ENCODE data around the gene CEP70. TPM values are rescaled to one million over a fixed set of nuclear protein-coding genes. Genes with fewer than 3 reads are reported as not detected.
"Not testable (repeated sequence)": the region's sequence is repeated elsewhere in the genome, so short reads cannot be mapped to it uniquely, and the experiment has no call there.

The CEP70 gene
- total and polyA plus RNA-seq, 2 donors: 21.6 to 70.0 TPM

DNA sequence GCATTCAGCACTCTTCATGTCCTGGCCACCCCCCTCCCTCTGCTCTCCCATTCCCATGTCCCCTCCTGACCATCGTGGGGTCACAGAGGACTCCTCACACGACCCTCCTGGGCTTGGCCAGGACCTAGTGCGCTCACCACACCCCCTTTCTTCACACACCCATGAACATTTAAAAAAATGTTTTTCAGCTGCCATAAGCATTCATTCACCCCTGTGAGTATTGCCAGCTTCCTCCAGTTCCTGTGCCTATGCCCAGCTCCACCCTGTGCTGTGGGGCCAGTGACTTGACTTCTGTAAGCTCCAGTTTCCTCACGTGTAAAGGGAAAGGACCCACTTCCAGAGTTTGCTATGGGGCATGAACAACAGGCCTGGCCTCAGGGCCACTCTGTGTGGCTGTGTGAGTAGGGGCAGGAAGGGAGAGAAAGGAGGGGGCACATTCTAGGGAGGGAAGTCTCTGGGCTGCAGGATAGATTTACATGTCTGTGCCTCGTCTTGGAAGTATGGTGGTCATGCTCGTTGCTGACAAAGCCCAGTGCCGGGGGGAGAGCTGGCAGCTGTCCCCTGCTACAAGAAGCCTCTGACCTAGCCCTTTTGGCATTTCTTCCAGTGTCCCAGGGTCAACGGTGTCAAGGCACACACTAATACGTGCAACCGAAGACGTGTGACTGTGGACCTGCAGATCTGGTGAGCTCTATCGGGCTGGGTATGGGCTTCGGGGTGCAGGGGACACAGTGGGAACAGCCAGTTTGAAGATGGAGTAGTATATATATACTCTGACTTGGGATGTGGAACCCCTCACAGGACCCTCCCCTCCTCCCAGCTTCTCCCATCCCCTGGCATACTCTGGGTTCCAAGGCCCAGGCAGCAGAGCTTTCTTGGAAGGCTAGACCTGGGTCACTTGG lies 136.8 kb downstream of the CEP70 start:
- 92% methylated on average over 13 of the region's 13 CpGs for WGBS
- Histone ChIP-seq H3K4me3 (ENCODE audit: low read length in 2 of 2) (no peak overlapping the region), H3K27ac (ENCODE audit: low read depth in 1 of 2, low read length in 1 of 2) (no peak overlapping the region), H3K4me1 (ENCODE audit: control insufficient read depth in 2 of 2, insufficient read depth in 2 of 2, low read length in 2 of 2) (no peaks in the 10 kb centered on the region), H3K27me3 (ENCODE audit: control insufficient read depth in 2 of 2, insufficient read depth in 1 of 2, low read length in 1 of 2) (no peaks in the 10 kb centered on the region), H3K9me3 (ENCODE audit: control insufficient read depth in 2 of 2, insufficient read depth in 1 of 2, low read length in 1 of 2) (no peaks in the 10 kb centered on the region), H3K36me3 (ENCODE audit: control insufficient read depth in 2 of 2, insufficient read depth in 2 of 2, low read length in 1 of 2) (no peaks in the 10 kb centered on the region)
- no peak for DNase-seq (ENCODE audit: low read depth in 6 of 9, low spot score in 9 of 9)

DNA sequence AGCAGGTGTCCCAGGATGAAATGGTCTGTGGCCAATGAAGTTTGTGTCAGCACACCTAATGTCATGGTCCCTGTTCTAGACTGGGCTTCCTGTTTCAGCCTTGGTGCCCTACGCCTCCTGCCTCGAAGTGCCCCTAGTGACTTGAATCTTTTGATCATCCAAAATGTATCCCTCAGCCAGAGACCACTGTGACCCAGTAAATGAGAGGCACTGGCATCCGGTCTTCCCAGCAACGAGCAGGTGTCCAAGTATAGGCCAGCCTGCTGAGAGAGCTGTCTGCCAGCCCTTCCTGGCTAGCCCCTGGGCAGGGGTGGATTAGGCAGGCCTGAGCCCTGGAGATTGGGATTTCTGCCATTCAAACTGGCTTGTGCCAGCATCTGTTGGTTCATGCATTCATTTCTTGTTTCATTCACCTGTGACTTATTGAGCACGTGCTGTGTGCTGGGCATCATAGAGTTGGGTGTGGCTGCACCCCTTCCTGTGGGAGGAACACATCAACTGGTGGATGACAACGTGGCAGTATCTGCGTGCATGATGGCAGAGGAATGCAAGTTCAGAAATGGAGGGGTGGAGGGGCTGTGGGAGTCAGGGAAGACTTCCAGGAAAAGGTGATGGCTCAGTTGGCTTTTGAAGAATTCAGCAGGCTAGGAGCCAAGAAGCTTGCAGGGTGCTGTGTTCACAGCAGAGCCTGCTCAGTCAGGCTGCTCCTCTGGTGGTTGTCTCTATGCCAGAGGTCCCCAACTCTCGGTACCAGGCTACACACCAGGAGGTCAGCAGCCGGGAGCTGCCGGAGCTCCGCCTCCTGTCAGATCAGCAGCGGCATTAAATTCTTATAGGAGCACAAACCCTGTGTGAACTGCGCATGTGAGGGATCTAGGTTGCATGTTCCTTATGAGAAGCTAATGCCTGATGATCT lies 138.0 kb downstream of the CEP70 start:
- no peak overlapping the region for H3K4me3 ChIP-seq (ENCODE audit: low read length in 2 of 2)
- no peaks in the 10 kb centered on the region for H3K9me3 ChIP-seq (ENCODE audit: control insufficient read depth in 2 of 2, insufficient read depth in 1 of 2, low read length in 1 of 2)
- WGBS: 93% methylated on average over 13 of the region's 13 CpGs
- no peak for DNase-seq (ENCODE audit: low read depth in 6 of 9, low spot score in 9 of 9)
- H3K36me3 ChIP-seq (ENCODE audit: control insufficient read depth in 2 of 2, insufficient read depth in 2 of 2, low read length in 1 of 2): no peaks in the 10 kb centered on the region
- H3K4me1 ChIP-seq (ENCODE audit: control insufficient read depth in 2 of 2, insufficient read depth in 2 of 2, low read length in 2 of 2): no peaks in the 10 kb centered on the region
- no peaks in the 10 kb centered on the region for H3K27me3 ChIP-seq (ENCODE audit: control insufficient read depth in 2 of 2, insufficient read depth in 1 of 2, low read length in 1 of 2)
- H3K27ac ChIP-seq (ENCODE audit: low read depth in 1 of 2, low read length in 1 of 2): no peak overlapping the region

DNA sequence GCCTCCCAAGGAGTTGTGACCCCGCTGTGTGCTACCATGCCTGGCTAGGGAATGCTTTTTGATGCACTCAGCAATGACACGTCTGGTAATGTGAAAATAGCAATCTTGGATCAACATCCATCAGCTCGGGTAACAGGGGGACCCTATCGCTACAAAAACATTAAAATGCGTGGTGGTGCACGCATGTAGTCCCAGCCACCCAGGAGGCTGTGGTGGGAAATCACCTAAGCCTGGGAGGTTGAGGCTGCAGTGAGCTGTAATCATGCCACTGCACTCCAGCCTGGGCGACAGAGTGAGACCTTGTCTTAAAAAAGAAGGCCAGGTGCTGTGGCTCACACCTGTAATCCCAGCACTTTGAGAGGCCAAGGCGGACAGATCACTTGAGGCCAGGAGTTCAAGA lies 140.1 kb downstream of the CEP70 start:
- not testable (repeated sequence) for H3K27me3 ChIP-seq (ENCODE audit: control insufficient read depth in 2 of 2, insufficient read depth in 1 of 2, low read length in 1 of 2); H3K36me3 ChIP-seq (ENCODE audit: control insufficient read depth in 2 of 2, insufficient read depth in 2 of 2, low read length in 1 of 2); H3K9me3 ChIP-seq (ENCODE audit: control insufficient read depth in 2 of 2, insufficient read depth in 1 of 2, low read length in 1 of 2); DNase-seq (ENCODE audit: low read depth in 6 of 9, low spot score in 9 of 9); H3K4me3 ChIP-seq (ENCODE audit: low read length in 2 of 2); H3K4me1 ChIP-seq (ENCODE audit: control insufficient read depth in 2 of 2, insufficient read depth in 2 of 2, low read length in 2 of 2); H3K27ac ChIP-seq (ENCODE audit: low read depth in 1 of 2, low read length in 1 of 2)
- 90% methylated on average over 8 of the region's 8 CpGs for WGBS

DNA sequence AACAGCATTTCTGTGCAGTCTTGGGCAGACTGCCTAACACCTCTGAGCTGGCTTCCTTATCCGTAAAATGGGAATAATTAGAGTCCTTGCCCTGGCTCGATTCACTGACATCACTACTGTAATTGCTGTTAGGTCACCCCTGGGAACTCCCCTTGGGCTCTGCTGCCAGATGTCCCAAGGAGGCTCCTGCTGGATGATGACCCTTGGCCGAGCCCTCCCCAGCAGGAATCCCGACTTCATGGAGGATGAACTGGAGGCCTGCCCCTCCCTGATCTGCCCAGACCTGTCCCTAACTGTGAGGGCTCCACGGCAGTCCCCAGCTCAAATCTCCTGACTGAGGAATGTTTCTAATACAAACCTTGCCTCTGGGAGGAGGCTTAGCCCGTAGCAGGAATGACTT lies 141.6 kb downstream of the CEP70 start:
- Histone ChIP-seq H3K27me3 (ENCODE audit: control insufficient read depth in 2 of 2, insufficient read depth in 1 of 2, low read length in 1 of 2) (no peaks in the 10 kb centered on the region), H3K27ac (ENCODE audit: low read depth in 1 of 2, low read length in 1 of 2) (no peak overlapping the region), H3K9me3 (ENCODE audit: control insufficient read depth in 2 of 2, insufficient read depth in 1 of 2, low read length in 1 of 2) (no peaks in the 10 kb centered on the region), H3K4me1 (ENCODE audit: control insufficient read depth in 2 of 2, insufficient read depth in 2 of 2, low read length in 2 of 2) (no peaks in the 10 kb centered on the region), H3K4me3 (ENCODE audit: low read length in 2 of 2) (no peak overlapping the region), H3K36me3 (ENCODE audit: control insufficient read depth in 2 of 2, insufficient read depth in 2 of 2, low read length in 1 of 2) (no peaks in the 10 kb centered on the region)
- 85% methylated on average over 6 of the region's 6 CpGs for WGBS
- no peak for DNase-seq (ENCODE audit: low read depth in 6 of 9, low spot score in 9 of 9)

DNA sequence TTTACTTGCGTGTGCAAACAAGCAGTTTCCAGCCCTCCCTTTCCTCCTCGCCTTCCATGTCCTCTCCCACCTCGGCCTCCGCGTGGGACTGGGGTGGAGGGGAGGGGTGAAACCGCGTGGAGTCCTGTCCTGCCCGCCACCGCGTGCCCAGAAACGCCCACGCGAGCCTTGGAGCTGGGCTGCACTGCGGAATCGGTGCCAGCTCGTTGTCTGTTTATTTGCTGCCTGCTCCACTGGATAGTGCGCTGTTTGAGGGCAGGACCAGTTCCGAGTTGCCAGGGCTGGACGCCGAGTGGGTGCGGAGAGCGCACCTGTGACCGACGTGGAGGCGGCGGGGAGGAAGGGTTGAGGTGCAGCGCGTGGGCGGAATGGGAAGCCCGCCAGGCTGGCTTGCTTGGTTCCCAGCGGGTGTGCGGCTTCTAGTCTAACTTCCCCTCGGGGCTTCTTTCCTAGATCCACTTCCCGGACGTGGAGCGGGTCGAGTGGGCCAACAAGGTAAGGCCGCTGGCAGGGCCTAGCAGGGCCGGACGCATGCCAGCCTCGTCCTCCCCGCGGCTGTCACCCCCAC lies 142.4 kb downstream of the CEP70 start:
- Histone ChIP-seq H3K27me3 (ENCODE audit: control insufficient read depth in 2 of 2, insufficient read depth in 1 of 2, low read length in 1 of 2) (no peaks in the 10 kb centered on the region), H3K4me1 (ENCODE audit: control insufficient read depth in 2 of 2, insufficient read depth in 2 of 2, low read length in 2 of 2) (no peaks in the 10 kb centered on the region), H3K36me3 (ENCODE audit: control insufficient read depth in 2 of 2, insufficient read depth in 2 of 2, low read length in 1 of 2) (no peaks in the 10 kb centered on the region), H3K27ac (ENCODE audit: low read depth in 1 of 2, low read length in 1 of 2) (no peak overlapping the region), H3K9me3 (ENCODE audit: control insufficient read depth in 2 of 2, insufficient read depth in 1 of 2, low read length in 1 of 2) (no peaks in the 10 kb centered on the region), H3K4me3 (ENCODE audit: low read length in 2 of 2) (no peak overlapping the region)
- 93% methylated on average over 43 of the region's 43 CpGs for WGBS
- DNase-seq (ENCODE audit: low read depth in 6 of 9, low spot score in 9 of 9): no peak

DNA sequence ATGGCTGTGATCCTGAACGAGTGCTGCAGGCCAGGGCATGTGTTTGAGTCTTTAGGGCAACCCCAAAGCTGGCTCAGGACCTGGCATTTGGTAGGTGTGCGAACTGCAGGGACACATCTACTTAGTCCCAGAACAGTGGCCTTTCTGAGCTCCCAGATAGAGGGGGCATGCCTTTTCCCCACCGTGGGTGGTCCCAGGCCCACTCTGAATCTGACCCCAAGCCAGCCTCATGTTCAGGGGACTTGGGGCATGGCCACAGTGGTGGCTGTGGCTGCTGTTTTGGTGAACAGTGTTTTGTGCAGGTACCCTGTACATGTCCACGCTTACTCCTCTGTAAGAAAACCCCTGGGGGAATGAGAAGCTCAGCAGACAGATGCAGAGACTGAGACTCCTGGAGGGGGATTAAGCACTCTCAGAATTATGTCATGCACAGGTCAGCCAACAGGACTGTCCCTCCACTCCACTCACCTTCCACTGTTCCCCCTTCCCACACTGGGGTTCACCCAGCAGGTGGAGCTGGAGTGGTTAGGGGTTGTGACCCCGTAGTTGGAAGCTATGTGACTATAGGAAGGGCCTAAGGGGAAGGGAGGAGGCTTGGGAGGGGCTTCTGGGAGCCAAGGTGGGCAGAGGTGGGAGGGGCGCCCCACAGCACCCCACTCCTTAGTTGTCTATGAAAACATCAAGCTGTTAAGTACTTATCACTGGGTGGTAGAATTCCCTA lies 143.2 kb downstream of the CEP70 start:
- no peaks in the 10 kb centered on the region for H3K9me3 ChIP-seq (ENCODE audit: control insufficient read depth in 2 of 2, insufficient read depth in 1 of 2, low read length in 1 of 2)
- no peak overlapping the region for H3K27ac ChIP-seq (ENCODE audit: low read depth in 1 of 2, low read length in 1 of 2)
- H3K36me3 ChIP-seq (ENCODE audit: control insufficient read depth in 2 of 2, insufficient read depth in 2 of 2, low read length in 1 of 2): no peaks in the 10 kb centered on the region
- DNase-seq (ENCODE audit: low read depth in 6 of 9, low spot score in 9 of 9): no peak
- H3K4me1 ChIP-seq (ENCODE audit: control insufficient read depth in 2 of 2, insufficient read depth in 2 of 2, low read length in 2 of 2): no peaks in the 10 kb centered on the region
- no peaks in the 10 kb centered on the region for H3K27me3 ChIP-seq (ENCODE audit: control insufficient read depth in 2 of 2, insufficient read depth in 1 of 2, low read length in 1 of 2)
- WGBS: 86% methylated on average over 6 of the region's 6 CpGs
- no peak overlapping the region for H3K4me3 ChIP-seq (ENCODE audit: low read length in 2 of 2)

DNA sequence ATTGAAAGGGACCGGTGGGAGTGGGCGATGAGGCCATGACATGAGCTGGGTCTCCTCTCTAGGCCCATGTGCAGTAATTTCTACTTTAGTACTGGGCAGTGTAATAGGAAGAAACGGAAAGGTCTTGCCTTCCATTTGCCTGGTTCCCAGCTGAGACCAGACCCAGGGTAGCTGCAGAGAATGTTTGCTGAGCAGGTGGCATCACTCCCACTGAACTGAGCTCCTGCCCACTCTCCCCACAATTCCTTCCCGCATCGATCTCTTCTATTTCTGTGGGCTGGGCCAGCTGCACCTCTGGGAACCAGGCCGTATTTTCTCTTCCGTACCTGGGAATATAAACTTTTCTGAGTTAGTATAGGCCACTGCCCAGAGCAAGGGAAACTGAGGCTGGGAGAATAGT lies 143.9 kb downstream of the CEP70 start:
- Histone ChIP-seq H3K27me3 (ENCODE audit: control insufficient read depth in 2 of 2, insufficient read depth in 1 of 2, low read length in 1 of 2) (no peaks in the 10 kb centered on the region), H3K9me3 (ENCODE audit: control insufficient read depth in 2 of 2, insufficient read depth in 1 of 2, low read length in 1 of 2) (no peaks in the 10 kb centered on the region), H3K4me3 (ENCODE audit: low read length in 2 of 2) (no peak overlapping the region), H3K36me3 (ENCODE audit: control insufficient read depth in 2 of 2, insufficient read depth in 2 of 2, low read length in 1 of 2) (no peaks in the 10 kb centered on the region), H3K4me1 (ENCODE audit: control insufficient read depth in 2 of 2, insufficient read depth in 2 of 2, low read length in 2 of 2) (no peaks in the 10 kb centered on the region), H3K27ac (ENCODE audit: low read depth in 1 of 2, low read length in 1 of 2) (no peak overlapping the region)
- DNase-seq (ENCODE audit: low read depth in 6 of 9, low spot score in 9 of 9): no peak
- WGBS: 98% methylated on average over 7 of the region's 7 CpGs

DNA sequence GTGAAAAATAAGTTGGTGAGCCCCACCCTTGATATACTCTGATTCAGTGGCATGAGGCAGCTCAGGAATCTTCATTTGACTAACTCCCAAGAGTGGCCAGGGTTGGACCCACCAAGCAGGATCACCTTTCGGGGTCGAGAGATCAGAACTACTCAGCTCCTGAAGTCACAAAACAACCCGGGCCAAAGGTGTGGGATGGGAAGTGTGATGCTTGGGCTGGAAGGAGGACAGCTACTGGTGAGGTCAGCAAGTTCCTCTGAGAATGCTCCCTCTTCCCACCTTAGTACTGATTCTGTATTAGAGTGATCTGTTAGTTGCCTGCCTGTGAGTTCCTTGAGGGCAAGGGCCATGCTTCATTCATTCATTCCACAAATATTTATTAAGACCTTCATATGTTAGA lies 144.6 kb downstream of the CEP70 start:
- no peak for DNase-seq (ENCODE audit: low read depth in 6 of 9, low spot score in 9 of 9)
- Histone ChIP-seq H3K9me3 (ENCODE audit: control insufficient read depth in 2 of 2, insufficient read depth in 1 of 2, low read length in 1 of 2) (no peaks in the 10 kb centered on the region), H3K27me3 (ENCODE audit: control insufficient read depth in 2 of 2, insufficient read depth in 1 of 2, low read length in 1 of 2) (no peaks in the 10 kb centered on the region), H3K4me3 (ENCODE audit: low read length in 2 of 2) (no peak overlapping the region), H3K4me1 (ENCODE audit: control insufficient read depth in 2 of 2, insufficient read depth in 2 of 2, low read length in 2 of 2) (no peaks in the 10 kb centered on the region), H3K27ac (ENCODE audit: low read depth in 1 of 2, low read length in 1 of 2) (no peak overlapping the region), H3K36me3 (ENCODE audit: control insufficient read depth in 2 of 2, insufficient read depth in 2 of 2, low read length in 1 of 2) (no peaks in the 10 kb centered on the region)
- 92% methylated on average over 3 of the region's 3 CpGs for WGBS
